Activated naive CD8-positive, alpha-beta T cell treated with anti-CD3 and anti-CD28 coated beads, Interleukin-2, amount 50 U/mL, for 24 hours (primary cell): ENCODE data around the gene LEO1.
"Not testable (repeated sequence)": the region's sequence is repeated elsewhere in the genome, so short reads cannot be mapped to it uniquely, and the experiment has no call there.

ENCODE experiments used
- ATAC-seq: fragments of 150-1000 bp; cut with Tn5 transposase; one replicate; pipeline ENCODE4 v1.10.0; 2021
- DNase-seq: peaks from one replicate; pipeline ENCODE4 v3.0.0; 2021
- H3K27ac Mint-ChIP-seq: one replicate; pipeline ENCODE4 v1.8.0; 2021; ENCODE audit warnings: mild to moderate bottlenecking, mixed read lengths
- H3K27me3 Mint-ChIP-seq: one replicate; pipeline ENCODE4 v1.8.0; 2021; ENCODE audit warnings: mixed read lengths
- H3K36me3 Mint-ChIP-seq: one replicate; pipeline ENCODE4 v1.8.0; 2021; ENCODE audit warnings: low read depth, mixed read lengths
- H3K4me1 Mint-ChIP-seq: one replicate; pipeline ENCODE4 v1.8.0; 2021; ENCODE audit warnings: mixed read lengths
- H3K4me3 Mint-ChIP-seq: one replicate; pipeline ENCODE4 v1.8.0; 2021; ENCODE audit warnings: mild to moderate bottlenecking, moderate library complexity, mixed read lengths
- H3K9me3 Mint-ChIP-seq: one replicate; pipeline ENCODE4 v1.8.0; 2021; ENCODE audit warnings: mixed read lengths

Gene LEO1

DNA sequence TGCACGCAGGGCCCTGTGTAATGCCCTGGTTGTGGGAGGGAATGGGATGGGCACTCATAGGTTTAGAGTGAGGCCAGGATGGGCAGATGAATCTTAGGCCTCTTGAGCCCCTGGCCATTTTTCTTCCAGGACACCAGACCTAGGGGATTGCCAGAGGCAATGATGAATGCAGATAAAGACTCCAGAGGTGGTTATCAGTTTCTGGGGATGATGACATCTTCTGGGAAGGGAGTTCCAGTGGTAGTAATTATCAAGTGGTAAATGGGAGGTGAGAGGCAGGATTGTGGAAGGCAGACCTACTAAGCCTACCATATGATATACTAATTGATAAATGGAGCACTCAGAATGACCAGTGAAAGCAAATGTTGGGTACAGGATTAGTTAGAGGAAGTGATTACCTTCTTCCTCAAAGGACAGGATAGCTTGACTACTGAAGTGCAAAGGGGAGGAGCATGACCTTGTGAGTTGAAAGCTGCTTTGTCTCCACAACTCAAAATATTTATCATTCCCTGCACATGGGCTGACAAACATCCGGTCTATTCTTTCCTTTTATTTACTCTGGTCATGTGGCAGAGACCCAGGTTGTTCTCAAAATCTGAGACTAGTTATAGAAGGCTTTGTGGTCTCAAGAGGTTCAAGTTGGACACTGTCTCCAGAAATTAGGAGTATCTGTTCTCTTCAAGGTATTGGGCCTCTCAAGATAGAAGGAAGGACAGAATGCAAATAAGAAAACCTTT, 37.3 kb upstream of the LEO1 start:
- ATAC-seq (no peak), DNase-seq (no peak)
- no peak overlapping the region for H3K27ac Mint-ChIP-seq
- no peak overlapping the region for H3K4me3 Mint-ChIP-seq
- peaks cover 79% of the 10 kb centered on the region for H3K4me1 Mint-ChIP-seq
- H3K9me3 Mint-ChIP-seq = no peaks in the 10 kb centered on the region
- no peaks in the 10 kb centered on the region for H3K36me3 Mint-ChIP-seq
- H3K27me3 Mint-ChIP-seq = no peaks in the 10 kb centered on the region

DNA sequence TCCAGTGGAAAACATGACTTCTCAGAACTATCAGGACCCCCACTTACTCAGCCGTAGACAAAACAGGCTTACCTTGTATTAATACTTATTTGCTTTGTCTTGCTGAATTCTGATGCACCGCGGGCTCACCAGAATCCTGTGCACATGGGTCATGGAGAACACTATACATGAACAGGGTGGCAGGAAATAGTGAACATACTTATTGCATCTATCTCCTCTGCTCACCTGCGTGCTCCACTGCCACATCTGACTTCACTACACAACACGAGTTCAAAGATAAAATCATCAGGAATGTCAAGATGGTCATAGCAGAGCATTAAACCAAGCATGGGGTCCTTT, 36.8 kb upstream of the LEO1 start:
- no peak for DNase-seq
- H3K27me3 Mint-ChIP-seq = no peaks in the 10 kb centered on the region
- H3K4me3 Mint-ChIP-seq = no peak overlapping the region
- H3K27ac Mint-ChIP-seq = peak overlapping the region; percentile 71
- no peaks in the 10 kb centered on the region for H3K36me3 Mint-ChIP-seq
- no peaks in the 10 kb centered on the region for H3K9me3 Mint-ChIP-seq
- ATAC-seq = no peak
- H3K4me1 Mint-ChIP-seq = peaks cover 73% of the 10 kb centered on the region

DNA sequence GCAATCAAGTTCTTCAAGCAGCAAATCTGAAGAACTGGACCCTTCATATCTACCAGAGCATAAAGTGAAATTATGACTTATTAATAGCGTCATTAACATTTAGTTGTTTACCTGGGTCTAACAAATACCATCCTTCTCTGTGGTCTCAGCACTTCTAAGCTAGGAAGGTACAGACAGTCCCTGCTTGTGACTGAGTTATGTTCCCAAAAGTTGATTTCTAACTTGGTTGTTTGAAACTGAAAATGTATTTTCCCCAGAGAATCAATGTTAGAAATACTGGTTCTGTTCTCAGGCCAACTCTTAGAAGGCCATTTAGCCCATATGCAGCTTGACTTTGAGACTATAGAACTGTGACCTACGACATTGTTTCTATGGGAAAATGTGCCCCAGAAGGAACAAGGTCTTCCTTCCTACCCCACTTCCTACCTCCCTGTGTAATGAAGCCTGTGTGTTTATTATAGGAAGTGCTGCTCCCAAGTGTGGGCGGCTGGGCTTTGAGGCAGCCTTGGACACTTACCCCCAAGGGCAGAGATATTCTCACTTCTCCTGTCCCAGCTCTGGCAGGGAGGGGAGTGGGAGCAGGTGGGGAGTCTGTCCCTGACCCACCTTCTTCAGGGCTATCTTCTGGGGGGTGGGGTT, 35.2 kb upstream of the LEO1 start:
- DNase-seq (no peak), ATAC-seq (no peak)
- no peaks in the 10 kb centered on the region for H3K36me3 Mint-ChIP-seq
- H3K4me1 Mint-ChIP-seq = peaks cover 62% of the 10 kb centered on the region
- peak overlapping the region; percentile 77 for H3K27ac Mint-ChIP-seq
- no peaks in the 10 kb centered on the region for H3K27me3 Mint-ChIP-seq
- no peaks in the 10 kb centered on the region for H3K9me3 Mint-ChIP-seq
- H3K4me3 Mint-ChIP-seq = no peak overlapping the region

- H3K27me3 Mint-ChIP-seq = no peaks in the 10 kb centered on the region
- DNase-seq (no peak), ATAC-seq (peak; percentile 96)
- peak overlapping the region; percentile 77 for H3K27ac Mint-ChIP-seq
- no peaks in the 10 kb centered on the region for H3K9me3 Mint-ChIP-seq
- peaks cover 54% of the 10 kb centered on the region for H3K4me1 Mint-ChIP-seq
- H3K4me3 Mint-ChIP-seq = peak overlapping the region; percentile 10
- H3K36me3 Mint-ChIP-seq = no peaks in the 10 kb centered on the region
Observed at GRCh38 chr15:52005748-52006701, 34.4 kb upstream of the LEO1 start.

DNA sequence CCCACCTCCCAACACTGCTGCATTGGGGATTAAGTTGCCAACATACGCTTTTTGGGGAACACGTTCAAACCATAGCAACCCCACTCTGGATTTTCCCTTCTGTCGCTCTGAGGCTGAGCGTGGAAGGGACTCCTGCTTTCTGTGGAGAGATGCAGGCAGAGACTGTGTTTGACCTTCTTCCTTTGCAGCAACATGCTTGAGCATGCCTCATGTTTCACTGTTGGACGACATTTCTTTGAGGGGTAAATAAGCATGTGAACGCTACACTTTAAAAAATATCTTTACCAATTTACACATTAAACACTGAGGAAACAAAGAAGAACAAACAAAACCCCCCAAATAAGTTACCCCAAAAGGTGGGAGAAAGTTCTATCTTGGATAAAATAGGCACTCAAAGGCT, 33.2 kb upstream of the LEO1 start:
- peaks cover 46% of the 10 kb centered on the region for H3K4me1 Mint-ChIP-seq
- no peak for ATAC-seq
- no peak overlapping the region for H3K4me3 Mint-ChIP-seq

DNA sequence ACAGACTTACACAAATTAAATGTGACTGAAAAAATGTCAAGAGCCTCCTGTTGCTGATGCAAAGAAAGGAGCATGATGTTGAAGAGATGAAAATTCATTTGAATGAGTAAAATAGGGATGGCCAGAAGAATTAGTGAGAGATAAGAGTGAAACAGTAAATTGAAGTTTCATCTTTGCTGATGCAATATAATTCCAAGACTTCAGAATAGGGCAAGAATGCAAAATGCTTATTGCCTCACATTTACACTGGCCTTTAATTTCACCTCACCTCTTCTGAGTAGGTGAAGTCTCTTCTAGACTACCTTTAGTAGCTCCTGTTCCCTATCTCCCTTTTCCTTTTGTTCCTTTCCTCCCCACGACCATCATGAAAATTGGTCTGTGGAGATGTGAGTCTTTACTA, 32.1 kb upstream of the LEO1 start:
- Mint-ChIP-seq H3K4me3 (no peak overlapping the region), H3K27me3 (no peaks in the 10 kb centered on the region), H3K9me3 (no peaks in the 10 kb centered on the region), H3K27ac (no peak overlapping the region), H3K4me1 (peaks cover 39% of the 10 kb centered on the region), H3K36me3 (no peaks in the 10 kb centered on the region)
- ATAC-seq = no peak
- DNase-seq = no peak

More for the DNA sequence above, 33.2 kb upstream of the LEO1 start:
- DNase-seq = no peak
- H3K9me3 Mint-ChIP-seq = no peaks in the 10 kb centered on the region
- H3K27me3 Mint-ChIP-seq = no peaks in the 10 kb centered on the region
- no peaks in the 10 kb centered on the region for H3K36me3 Mint-ChIP-seq
- H3K27ac Mint-ChIP-seq = no peak overlapping the region

GRCh38 chr15:52003089-52003488, 31.5 kb upstream of the LEO1 start:
- DNase-seq, H3K9me3 Mint-ChIP-seq, H3K4me3 Mint-ChIP-seq, H3K27ac Mint-ChIP-seq, H3K27me3 Mint-ChIP-seq, ATAC-seq, H3K36me3 Mint-ChIP-seq: not testable (repeated sequence)
- peaks cover 33% of the 10 kb centered on the region for H3K4me1 Mint-ChIP-seq

DNA sequence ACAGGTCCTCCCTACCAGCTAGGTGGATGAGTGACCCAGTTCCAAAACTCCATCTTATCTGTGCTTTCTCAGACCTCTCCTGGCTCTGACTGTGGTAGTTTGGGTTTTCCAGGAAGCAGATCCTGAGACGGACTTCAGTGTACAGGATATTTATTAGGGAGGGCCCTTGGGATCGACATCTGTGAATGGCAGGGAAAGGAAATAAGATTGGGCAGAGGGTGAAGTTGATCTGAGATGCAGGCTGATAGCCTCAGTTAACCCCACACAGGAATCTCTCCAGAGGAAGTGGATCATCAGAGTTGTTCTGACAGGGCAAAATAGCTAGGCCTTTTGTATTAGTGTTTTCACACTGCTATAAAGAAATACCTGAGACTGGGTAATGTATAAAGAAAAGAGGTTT, 30.8 kb upstream of the LEO1 start:
- no peaks in the 10 kb centered on the region for H3K9me3 Mint-ChIP-seq
- H3K4me3 Mint-ChIP-seq = no peak overlapping the region
- no peaks in the 10 kb centered on the region for H3K36me3 Mint-ChIP-seq
- ATAC-seq (no peak), DNase-seq (no peak)
- no peaks in the 10 kb centered on the region for H3K27me3 Mint-ChIP-seq
- peaks cover 27% of the 10 kb centered on the region for H3K4me1 Mint-ChIP-seq
- no peak overlapping the region for H3K27ac Mint-ChIP-seq

GRCh38 chr15:51992953-51993352, 21.4 kb upstream of the LEO1 start:
- no peak for DNase-seq
- no peak overlapping the region for H3K27ac Mint-ChIP-seq
- no peaks in the 10 kb centered on the region for H3K9me3 Mint-ChIP-seq
- no peak for ATAC-seq
- H3K4me1 Mint-ChIP-seq = no peaks in the 10 kb centered on the region
- H3K27me3 Mint-ChIP-seq = no peaks in the 10 kb centered on the region
- H3K4me3 Mint-ChIP-seq = no peak overlapping the region
- no peaks in the 10 kb centered on the region for H3K36me3 Mint-ChIP-seq

DNA sequence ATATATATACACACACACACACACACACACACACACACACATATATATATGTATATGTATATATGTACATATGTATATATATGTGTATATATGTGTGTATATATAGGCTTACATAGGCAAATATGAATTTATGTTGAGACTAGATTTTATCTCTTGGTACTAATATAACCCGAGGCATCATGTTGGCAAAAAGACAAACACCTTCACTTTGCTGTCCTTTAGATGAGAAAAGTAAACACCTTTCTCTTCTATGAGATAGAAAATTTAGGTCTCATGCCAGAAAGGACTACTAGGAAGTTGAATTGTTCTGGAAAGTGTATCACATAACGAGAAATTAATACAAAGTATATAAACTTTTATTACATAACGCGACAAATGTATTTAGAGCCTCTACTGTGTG, 19.6 kb upstream of the LEO1 start:
- Mint-ChIP-seq H3K4me3 (no peak overlapping the region), H3K4me1 (no peaks in the 10 kb centered on the region), H3K36me3 (no peaks in the 10 kb centered on the region), H3K27ac (no peak overlapping the region), H3K27me3 (no peaks in the 10 kb centered on the region), H3K9me3 (no peaks in the 10 kb centered on the region)
- DNase-seq (no peak), ATAC-seq (no peak)

- H3K9me3 Mint-ChIP-seq = no peaks in the 10 kb centered on the region
- no peak overlapping the region for H3K4me3 Mint-ChIP-seq
- peaks cover 20% of the 10 kb centered on the region for H3K4me1 Mint-ChIP-seq
- DNase-seq (no peak), ATAC-seq (no peak)
- H3K27me3 Mint-ChIP-seq = peaks cover 1% of the 10 kb centered on the region
- no peak overlapping the region for H3K27ac Mint-ChIP-seq
- H3K36me3 Mint-ChIP-seq = no peaks in the 10 kb centered on the region
Observed at GRCh38 chr15:51982770-51983103, 11.2 kb upstream of the LEO1 start.

DNA sequence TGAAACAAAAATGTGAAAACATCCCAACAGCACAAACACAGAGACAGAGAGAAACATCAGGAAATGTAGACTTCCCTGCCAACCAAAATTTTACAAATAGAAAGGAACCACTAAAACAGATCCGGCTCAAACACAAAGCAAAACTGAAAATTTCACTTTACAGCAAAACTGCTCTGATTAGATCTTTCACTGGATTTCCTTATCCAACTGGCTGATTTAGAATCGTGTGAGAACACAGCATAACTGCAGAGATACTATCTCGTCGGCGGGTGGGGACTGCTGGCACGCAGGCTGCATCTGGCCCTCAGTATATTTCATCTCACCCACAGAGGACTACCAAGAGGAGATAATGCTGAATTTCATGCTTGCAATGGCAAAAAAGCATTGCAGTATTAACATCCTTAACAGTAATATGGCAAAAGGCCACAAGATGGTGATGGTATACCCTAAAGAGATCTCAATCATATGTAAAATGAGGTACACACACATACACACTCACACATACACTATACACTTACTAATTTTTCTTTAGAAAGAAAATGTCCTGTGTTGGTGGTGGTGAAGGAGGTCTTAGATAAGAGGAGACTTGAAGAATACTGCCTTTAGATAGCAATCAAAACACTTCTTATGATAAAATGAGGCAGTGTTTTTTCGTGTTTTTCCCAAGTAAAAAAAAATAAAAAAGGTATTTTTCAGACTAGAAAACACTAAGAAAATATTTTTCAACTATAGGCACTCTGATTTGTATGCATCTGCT, 10.6 kb upstream of the LEO1 start:
- peaks cover 20% of the 10 kb centered on the region for H3K4me1 Mint-ChIP-seq
- ATAC-seq (peak; percentile 97), DNase-seq (peak; percentile 40)
- peak overlapping the region; percentile 77 for H3K4me3 Mint-ChIP-seq
- no peaks in the 10 kb centered on the region for H3K36me3 Mint-ChIP-seq
- no peaks in the 10 kb centered on the region for H3K9me3 Mint-ChIP-seq
- H3K27ac Mint-ChIP-seq = peak overlapping the region; percentile 87
- peaks cover 1% of the 10 kb centered on the region for H3K27me3 Mint-ChIP-seq

DNA sequence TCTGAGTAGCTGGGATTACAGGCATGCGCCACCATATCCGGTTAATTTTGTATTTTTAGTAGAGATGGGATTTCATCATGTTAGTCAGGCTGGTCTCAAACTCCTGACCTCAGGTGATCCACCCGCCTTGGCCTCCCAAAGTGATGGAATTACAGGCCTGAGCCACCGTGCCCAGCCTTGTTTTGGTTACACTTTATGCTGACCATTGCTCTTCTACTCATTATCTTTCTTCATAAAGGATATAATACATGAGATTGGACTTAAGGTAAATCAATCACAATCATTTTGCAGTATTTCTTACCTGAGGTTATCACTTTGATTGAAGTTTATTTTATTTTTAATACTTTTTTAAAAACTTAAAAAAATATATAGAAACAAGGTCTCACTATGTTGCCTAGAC, 2.2 kb upstream of the LEO1 start:
- peaks cover 33% of the 10 kb centered on the region for H3K4me1 Mint-ChIP-seq
- H3K4me3 Mint-ChIP-seq = no peak overlapping the region
- H3K9me3 Mint-ChIP-seq = no peaks in the 10 kb centered on the region
- no peak overlapping the region for H3K27ac Mint-ChIP-seq
- no peak for ATAC-seq
- DNase-seq = no peak
- H3K36me3 Mint-ChIP-seq = peaks cover 7% of the 10 kb centered on the region
- H3K27me3 Mint-ChIP-seq = peaks cover 3% of the 10 kb centered on the region

- Mint-ChIP-seq H3K27ac (no peak overlapping the region), H3K27me3 (peaks cover 3% of the 10 kb centered on the region), H3K4me1 (peaks cover 34% of the 10 kb centered on the region), H3K36me3 (peaks cover 10% of the 10 kb centered on the region), H3K9me3 (no peaks in the 10 kb centered on the region), H3K4me3 (peak overlapping the region; percentile 45)
- no peak for ATAC-seq
- no peak for DNase-seq
Observed at GRCh38 chr15:51973220-51973619, 1.6 kb upstream of the LEO1 start.
